ENCODE results near the gene PPP2R5E.

PPP2R5E gene

DNA sequence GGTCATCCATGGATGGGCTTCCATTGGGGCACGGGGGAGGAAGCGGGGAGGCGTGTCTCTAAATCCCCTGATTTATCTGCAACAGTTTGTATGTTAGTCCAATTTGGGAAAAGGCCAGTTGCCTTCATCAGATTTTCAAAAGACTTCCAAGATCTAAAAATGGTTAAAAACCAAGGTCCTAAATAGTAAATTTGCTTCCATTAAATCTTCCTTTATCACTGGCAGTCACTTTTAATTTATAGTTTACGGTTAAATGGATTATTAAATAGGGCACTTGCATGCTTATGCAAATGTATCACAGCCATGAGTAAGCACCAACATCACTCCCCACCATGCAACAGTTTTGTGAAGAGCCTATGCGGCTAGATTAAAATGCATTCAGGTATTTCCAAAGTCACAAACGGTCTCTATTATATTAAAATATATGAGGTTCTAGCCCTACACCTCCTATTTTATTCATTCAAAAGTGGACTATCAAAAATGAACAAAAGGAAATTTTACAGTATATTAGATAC lies 116.3 kb downstream of the PPP2R5E start:
- no peak for TF ChIP-seq FOXP2 (optimal IDR thresholded peaks at IDR 0.05; ENCODE audit: borderline replicate concordance, extremely low read depth, extremely low read length, insufficient read depth)
- TF ChIP-seq, protein P1, sequence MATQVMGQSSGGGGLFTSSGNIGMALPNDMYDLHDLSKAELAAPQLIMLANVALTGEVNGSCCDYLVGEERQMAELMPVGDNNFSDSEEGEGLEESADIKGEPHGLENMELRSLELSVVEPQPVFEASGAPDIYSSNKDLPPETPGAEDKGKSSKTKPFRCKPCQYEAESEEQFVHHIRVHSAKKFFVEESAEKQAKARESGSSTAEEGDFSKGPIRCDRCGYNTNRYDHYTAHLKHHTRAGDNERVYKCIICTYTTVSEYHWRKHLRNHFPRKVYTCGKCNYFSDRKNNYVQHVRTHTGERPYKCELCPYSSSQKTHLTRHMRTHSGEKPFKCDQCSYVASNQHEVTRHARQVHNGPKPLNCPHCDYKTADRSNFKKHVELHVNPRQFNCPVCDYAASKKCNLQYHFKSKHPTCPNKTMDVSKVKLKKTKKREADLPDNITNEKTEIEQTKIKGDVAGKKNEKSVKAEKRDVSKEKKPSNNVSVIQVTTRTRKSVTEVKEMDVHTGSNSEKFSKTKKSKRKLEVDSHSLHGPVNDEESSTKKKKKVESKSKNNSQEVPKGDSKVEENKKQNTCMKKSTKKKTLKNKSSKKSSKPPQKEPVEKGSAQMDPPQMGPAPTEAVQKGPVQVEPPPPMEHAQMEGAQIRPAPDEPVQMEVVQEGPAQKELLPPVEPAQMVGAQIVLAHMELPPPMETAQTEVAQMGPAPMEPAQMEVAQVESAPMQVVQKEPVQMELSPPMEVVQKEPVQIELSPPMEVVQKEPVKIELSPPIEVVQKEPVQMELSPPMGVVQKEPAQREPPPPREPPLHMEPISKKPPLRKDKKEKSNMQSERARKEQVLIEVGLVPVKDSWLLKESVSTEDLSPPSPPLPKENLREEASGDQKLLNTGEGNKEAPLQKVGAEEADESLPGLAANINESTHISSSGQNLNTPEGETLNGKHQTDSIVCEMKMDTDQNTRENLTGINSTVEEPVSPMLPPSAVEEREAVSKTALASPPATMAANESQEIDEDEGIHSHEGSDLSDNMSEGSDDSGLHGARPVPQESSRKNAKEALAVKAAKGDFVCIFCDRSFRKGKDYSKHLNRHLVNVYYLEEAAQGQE (IDR thresholded peaks at IDR 0.05; ENCODE audit: insufficient read depth in 1 of 2, low read depth in 2 of 2, low read length in 2 of 2): no peak
- TF ChIP-seq TAF1 (IDR thresholded peaks at IDR 0.05; ENCODE audit: borderline replicate concordance, insufficient read depth, low read length): no peak
- TF ChIP-seq SIN3A (IDR thresholded peaks at IDR 0.05; ENCODE audit: borderline replicate concordance, insufficient read depth, low read length): no peak
- no peak for TF ChIP-seq POLR2AphosphoS5 (IDR thresholded peaks at IDR 0.05; ENCODE audit: low read depth, low read length)

DNA sequence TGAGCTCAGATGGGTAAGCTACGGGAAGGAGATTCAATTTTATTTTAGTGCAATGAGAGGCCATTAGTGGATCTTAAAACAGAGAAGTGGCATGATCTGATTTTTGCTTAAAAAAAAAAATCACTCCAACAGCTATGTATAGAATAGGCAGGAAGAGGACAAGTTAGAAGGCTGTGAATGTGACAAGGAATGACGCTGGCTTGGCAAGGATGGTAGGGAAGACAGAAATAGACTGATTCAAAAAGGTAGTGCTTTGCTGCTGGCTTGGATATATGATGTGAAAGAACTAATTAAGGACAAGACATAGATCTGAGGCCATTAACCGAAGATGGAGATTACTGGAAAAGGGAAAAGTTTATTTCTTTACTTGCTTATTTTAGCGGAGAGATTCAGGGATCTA lies 119.3 kb downstream of the PPP2R5E start:
- TF ChIP-seq TAF1 (IDR thresholded peaks at IDR 0.05; ENCODE audit: borderline replicate concordance, insufficient read depth, low read length) (no peak), SIN3A (IDR thresholded peaks at IDR 0.05; ENCODE audit: borderline replicate concordance, insufficient read depth, low read length) (no peak), FOXP2 (optimal IDR thresholded peaks at IDR 0.05; ENCODE audit: borderline replicate concordance, extremely low read depth, extremely low read length, insufficient read depth) (no peak), POLR2AphosphoS5 (IDR thresholded peaks at IDR 0.05; ENCODE audit: low read depth, low read length) (no peak)
- TF ChIP-seq, protein P1 (IDR thresholded peaks at IDR 0.05; ENCODE audit: insufficient read depth in 1 of 2, low read depth in 2 of 2, low read length in 2 of 2): no peak

DNA sequence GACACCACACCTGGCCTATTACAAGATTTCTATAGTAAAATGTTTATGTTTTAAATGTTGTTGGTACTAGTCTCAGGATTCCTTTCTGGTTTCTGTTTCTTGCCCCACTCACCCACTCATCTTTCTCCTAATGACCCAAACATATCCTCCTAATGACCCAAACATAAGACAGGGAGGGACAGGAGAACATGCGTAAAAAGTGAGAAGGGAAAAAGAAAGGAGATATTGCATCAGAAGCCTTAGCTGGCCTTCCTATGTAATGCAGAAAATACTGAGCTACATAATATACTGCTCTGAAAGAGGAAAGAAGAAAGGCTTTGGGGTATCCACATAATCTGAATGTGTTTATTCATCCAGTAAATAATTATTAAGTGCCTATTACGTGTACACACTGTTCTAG lies 119.8 kb downstream of the PPP2R5E start:
- TF ChIP-seq SIN3A (IDR thresholded peaks at IDR 0.05; ENCODE audit: borderline replicate concordance, insufficient read depth, low read length) (no peak), POLR2AphosphoS5 (IDR thresholded peaks at IDR 0.05; ENCODE audit: low read depth, low read length) (no peak), TAF1 (IDR thresholded peaks at IDR 0.05; ENCODE audit: borderline replicate concordance, insufficient read depth, low read length) (no peak), FOXP2 (optimal IDR thresholded peaks at IDR 0.05; ENCODE audit: borderline replicate concordance, extremely low read depth, extremely low read length, insufficient read depth) (no peak)
- TF ChIP-seq, protein P1 (IDR thresholded peaks at IDR 0.05; ENCODE audit: insufficient read depth in 1 of 2, low read depth in 2 of 2, low read length in 2 of 2): no peak

DNA sequence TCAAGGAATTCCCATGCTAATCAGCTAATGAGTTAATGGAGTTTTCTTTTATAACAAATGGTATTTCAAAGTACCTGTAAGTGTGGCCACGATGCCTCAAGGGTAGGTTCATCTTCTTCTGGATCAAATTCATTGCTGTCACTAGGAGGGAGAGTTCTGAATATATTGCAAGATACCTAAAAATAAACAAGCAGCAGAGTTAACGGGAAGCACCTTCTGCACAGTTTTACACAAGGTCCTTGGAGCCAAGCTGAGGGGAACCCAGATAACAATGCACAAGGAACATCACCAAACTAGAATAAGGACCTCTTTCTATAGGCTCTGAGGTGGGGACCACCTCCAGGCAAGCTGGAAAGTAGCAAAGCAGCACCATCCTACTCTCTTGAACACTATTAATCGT lies 121.3 kb downstream of the PPP2R5E start:
- TF ChIP-seq POLR2AphosphoS5 (IDR thresholded peaks at IDR 0.05; ENCODE audit: low read depth, low read length) (no peak), SIN3A (IDR thresholded peaks at IDR 0.05; ENCODE audit: borderline replicate concordance, insufficient read depth, low read length) (no peak), TAF1 (IDR thresholded peaks at IDR 0.05; ENCODE audit: borderline replicate concordance, insufficient read depth, low read length) (no peak), FOXP2 (optimal IDR thresholded peaks at IDR 0.05; ENCODE audit: borderline replicate concordance, extremely low read depth, extremely low read length, insufficient read depth) (no peak)
- TF ChIP-seq, protein P1 (IDR thresholded peaks at IDR 0.05; ENCODE audit: insufficient read depth in 1 of 2, low read depth in 2 of 2, low read length in 2 of 2): no peak

DNA sequence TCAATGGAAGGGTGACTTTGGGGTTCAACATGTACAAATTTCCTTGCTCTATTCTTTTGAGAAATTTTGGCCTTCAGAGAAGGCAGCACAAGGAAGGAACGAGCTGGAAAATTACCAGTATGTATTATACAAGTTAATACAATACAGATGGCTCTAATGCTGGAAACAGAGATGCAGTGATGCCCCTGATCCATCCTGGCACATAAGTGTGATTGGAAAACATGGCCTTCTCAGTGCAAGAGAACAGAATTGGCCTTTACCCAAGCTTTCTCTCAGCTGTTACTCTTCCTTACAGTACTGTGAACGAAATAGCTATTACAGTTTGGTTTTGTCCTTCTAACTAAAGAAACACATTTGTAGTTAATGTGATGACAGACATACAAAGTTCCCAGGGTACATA lies 122.0 kb downstream of the PPP2R5E start:
- TF ChIP-seq TAF1 (IDR thresholded peaks at IDR 0.05; ENCODE audit: borderline replicate concordance, insufficient read depth, low read length) (no peak), SIN3A (IDR thresholded peaks at IDR 0.05; ENCODE audit: borderline replicate concordance, insufficient read depth, low read length) (no peak), FOXP2 (optimal IDR thresholded peaks at IDR 0.05; ENCODE audit: borderline replicate concordance, extremely low read depth, extremely low read length, insufficient read depth) (no peak), POLR2AphosphoS5 (IDR thresholded peaks at IDR 0.05; ENCODE audit: low read depth, low read length) (no peak)
- TF ChIP-seq, protein P1 (IDR thresholded peaks at IDR 0.05; ENCODE audit: insufficient read depth in 1 of 2, low read depth in 2 of 2, low read length in 2 of 2): no peak
